DMS 273 treated with DMSO at 0.1 percent for 48 hours (cell line): ENCODE measurements around the gene FAM13A.
"Not testable (repeated sequence)": the region's sequence is repeated elsewhere in the genome, so short reads cannot be mapped to it uniquely, and the experiment has no call there.

Experiments
- DNase-seq: peaks from one replicate; lab custom pipeline; 2025; lab: John Stamatoyannopoulos, UW

Gene FAM13A

DNA sequence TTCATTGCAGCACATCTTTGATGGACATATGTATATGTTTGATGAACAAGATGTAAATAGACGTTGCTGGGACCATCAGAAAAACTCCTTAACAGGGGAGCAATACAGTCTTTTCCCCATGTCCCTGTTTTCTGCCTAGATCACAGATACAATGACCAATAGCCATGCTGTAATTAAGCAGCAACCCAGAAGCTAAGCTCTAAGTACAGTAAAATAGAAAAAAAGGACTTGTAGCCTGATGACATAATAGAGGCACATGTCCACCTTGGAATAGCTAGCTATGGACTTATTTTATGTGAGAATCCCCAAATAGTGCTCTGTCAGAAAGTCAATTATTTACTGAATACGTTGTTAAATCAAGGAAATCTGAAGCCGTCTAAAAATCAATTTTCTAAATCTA, 14.9 kb downstream of the FAM13A start:
- DNase-seq, result no peak

DNA sequence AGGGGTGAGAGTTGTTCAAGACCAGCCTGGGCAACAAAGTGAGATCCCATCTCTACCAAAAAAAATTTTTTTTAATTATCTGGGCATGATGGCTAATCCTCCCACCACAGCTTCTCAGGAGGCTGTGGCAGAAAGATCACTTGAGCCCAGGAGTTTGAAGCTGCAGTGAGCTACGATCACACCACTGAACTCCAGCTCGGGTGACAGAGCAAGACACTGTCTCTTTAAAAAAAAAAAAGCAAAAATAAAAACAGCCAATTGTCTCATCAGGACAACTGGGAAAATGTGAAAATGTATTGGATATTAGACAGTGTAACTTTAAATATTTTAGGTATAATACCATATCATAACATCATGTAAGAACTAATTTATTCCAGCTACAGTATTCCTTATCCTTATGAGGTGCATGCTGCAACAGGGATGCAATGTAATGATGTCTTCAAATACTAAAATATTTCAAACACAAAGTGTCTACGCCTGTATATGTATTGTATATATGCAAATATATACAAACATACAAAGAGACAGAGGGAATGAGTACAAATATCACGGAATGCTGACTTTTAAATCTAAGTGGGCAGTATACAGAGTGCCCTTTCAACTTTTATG, 17.2 kb downstream of the FAM13A start:
- DNase-seq, result no peak

DNA sequence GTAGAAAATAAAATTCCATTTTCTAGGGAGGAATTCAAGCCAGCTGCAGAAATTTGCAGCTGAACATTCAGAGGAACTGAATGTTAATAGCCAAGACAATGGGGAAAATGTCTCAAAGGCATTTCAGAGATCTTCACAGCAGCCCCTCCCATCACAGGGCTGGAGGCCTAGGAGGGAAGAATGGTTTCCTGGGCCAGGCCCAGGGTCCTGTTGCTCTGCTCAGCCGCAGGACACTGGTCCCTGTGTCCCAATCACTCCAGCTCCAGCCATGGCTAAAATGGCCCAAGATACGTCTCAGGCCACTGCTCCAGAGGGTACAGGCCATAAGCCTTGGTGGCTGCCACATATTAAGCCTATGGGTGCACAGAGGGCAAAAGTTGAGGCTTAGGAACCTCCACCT, 20.4 kb downstream of the FAM13A start:
- no peak for DNase-seq

DNA sequence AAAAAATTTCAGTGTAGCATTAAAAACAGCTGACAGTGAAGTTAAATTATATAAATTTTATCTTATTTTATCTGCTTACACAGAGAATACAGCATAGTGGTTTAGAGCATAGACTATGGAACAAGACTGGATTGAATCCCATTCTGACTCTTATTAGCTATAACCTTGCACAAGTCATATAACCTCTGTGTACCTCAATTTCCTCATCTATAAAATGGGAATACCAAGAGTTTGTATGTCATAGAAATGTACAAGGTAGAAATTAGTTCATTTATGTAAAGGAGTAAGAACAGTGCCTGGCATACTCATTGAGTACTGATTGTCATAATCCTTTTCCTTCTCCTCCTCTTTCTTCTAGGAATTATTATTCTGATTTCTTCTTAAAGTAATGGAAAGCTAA, 25.7 kb downstream of the FAM13A start:
- DNase-seq, result no peak

DNA sequence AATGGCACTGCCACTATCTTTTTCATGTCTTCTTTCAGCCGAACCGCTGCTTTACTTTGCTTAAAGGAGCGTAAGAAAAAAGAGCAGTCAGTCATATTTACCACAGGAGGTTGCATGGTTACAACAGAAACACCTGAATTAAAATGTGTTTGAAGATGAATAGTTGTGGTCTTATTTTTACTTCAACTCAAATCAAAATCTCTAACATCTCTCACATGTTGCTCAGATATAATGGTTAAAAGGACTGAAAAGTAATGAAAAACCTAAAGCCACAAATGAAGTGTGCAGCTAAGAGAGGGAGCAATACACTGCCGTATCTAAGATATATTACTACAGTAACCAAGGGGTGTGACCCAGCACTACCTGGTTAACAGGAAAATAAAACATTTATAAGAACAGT, 27.4 kb downstream of the FAM13A start:
- DNase-seq, result no peak

DNA sequence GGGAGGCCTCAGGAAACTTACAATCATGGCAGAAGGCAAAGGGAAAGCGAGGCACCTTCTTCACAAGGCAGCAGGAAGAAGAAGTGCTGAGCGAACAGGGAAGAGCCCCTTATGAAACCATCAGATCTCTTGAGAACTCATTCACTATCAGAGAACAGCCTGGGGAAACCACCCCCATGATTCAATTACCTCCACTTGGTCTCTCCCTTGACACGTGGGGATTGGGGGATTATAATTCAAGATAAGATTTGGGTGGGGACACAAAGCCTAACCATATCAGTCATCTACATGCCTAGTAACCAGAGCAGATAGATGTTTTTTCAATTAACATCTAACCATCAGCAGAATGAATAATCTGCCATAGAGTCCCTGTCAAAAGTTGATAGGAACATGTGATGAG, 30.4 kb downstream of the FAM13A start:
- no peak for DNase-seq

DNA sequence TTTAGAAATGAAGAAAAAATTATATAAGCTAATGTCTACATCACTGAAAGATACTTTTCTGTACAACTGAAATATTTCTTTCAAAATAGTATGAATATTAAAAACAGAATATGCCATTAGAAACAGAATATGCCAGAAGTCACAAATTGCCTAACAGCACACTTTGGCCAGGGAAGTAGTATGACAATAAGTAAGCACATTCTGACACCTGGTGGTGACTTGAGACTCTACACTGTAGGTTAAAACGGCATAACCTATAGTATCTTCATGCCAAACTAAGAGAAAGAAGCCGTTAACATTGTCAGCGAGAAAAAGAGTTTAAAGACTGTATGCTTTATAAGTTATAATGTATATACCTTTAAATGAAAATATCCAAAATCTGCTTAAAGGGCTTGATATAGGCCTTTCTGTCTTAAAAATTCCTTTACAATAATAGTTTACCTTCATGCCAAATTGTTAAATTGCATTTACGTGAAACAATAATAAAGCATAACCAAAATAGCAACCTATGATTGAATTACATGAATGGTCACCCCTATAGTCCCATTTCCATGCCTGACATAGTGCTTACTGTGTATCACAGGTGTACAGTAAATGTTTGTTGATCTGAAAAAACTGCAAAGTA, 32.8 kb downstream of the FAM13A start:
- peak; percentile 26 for DNase-seq

DNA sequence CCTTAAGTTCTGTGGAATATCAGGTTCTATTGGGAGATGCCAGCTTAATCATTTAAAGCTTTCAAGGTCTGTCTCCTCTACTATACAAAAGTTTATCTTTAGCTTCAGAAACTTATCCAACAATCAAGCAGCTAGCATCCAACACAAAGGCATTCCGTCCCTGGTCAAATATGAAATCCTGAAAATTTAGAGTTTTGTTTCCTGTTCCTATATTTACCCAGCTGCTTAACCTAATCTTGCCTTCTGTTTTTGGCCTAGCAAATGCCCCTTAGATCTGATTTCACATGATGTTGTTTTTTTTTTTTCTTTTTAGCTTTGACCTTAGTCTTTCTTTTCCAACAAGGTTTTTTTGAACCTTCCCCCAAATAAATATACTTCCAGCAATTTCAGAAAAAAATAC, 33.8 kb downstream of the FAM13A start:
- no peak for DNase-seq

DNA sequence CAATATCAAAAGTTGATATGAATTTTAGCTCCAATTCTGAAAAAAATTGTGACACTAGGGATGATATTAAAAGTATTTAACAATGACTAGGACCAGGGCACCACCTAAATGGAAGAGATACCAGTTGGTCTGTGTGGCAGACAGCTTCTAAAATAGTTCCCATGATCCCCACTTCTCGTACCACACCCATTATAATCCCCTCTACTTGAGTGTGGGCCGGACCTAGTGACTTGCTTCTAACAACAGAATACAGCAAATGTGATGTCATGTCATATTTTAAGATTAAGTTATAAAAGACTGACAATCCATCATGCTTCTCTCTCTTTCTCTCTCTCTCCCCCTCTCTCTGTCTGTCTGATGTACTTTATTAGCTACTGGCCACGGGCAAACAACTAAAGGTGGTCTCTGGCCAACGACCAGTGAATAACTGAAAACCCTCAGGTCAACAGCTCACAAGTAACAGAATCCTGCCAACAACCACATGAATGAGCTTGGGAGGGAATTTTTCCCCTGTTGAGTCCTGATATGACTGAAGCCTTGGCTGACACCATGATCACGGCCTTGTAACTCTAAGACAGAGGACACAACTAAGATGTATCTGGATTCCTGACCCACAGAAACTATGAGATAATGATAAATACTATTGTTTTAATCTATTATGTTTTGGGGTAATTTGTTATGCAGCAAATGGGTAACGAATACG, 34.4 kb downstream of the FAM13A start:
- no peak for DNase-seq

DNA sequence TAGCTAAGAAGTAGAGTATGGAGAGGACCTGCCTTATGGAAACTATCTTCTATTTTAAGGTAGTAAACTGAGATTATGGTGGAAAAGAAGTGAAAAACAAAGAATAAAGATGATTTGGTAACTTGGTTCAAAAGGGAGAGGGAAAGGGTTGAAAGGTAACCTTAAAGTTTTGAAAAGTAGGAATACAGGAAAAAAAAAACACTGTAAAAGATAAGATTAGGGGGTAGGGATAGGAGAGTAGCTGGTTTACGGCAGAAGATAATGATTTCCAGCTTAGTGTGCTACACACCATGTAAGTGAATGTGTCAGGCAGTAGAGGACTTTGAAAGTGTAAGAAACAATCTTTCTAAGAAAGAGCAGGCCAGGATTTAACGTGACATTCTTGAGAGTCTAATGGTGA, 35.3 kb downstream of the FAM13A start:
- DNase-seq, result no peak

DNA sequence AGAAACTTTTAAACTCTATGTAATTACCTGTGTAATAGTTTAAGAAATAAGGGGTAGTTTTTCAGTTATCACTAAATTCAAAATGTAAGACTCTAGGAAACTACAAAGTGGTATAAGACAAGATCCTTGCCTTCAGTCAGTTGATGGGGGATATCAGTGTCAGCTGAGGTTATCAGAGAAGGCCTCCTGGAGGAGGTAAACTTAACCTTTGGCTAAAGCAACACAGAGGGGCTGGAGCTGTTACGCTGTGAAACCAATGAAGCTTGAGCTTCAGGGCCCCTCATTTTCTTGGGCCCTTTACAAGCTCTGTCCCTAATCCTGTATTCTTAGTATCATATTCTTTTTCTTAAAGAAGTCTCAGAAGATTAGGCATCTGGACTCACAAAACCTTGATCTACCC, 35.9 kb downstream of the FAM13A start:
- no peak for DNase-seq

DNA sequence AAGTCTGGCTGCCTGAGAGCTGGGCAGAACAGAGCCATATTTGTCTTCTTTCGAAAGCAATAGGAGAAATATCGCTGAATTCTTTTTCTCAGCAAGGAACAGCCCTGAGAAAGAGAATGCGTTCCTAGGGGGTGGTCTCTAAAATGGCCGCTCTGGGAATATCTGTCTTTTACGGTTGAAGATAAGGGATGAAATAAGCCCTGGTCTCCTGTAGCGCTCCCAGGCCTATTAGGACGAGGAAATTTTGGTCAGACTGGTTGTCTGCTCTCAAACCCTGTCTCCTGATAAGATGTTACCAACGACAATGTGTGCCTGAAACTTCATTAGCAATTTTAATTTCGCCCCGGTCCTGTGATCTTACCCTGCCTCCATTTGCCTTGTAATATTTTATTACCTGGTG, 42.1 kb downstream of the FAM13A start:
- DNase-seq, result not testable (repeated sequence)

DNA sequence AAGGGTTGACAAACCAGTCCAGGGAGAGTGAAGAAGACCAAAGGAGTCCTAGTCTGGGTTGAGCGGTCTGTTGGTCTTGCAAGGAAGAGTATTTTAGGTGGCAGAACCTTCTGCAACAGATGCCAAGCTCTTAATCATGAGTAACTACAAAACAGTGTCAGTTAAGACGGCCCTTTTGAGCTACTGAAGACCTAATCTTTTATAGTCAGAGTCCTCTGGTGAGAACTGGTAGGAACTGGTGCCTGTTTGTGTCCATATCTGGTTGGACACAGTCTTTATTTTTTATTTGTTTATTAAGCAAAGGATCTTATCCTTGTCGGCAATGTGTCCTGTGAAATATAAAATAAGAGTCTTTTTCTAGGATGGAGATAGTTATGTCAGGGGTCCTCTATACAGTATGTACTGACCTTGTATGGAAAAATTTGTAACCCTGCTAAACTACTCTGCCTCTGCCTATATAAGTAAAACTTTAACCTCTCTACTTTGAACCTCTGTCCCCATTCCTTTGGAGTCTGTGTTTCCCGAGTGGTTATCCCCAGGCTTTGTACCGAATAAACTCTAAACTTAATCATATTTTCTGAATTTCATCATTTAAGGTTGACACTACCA, 47.1 kb downstream of the FAM13A start:
- DNase-seq, result no peak

DNA sequence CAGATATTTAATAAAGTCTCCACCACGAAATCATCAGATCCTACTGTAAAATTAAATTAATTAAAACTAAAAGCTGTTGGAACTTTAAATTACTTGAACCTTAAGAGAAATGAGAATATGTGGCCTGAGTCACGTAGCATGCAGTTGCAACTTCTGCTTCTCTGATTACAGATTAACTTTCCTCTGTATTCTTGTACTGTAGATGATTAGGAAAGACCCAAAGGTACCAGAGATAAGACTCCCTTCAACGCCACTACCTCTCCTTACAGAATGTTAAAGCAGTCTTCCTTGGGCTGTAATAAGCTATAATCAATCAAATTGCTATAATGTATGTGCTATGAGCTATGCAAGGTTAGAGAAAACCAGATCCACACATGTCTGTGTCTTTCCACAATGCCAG, 47.9 kb downstream of the FAM13A start:
- DNase-seq, result no peak

DNA sequence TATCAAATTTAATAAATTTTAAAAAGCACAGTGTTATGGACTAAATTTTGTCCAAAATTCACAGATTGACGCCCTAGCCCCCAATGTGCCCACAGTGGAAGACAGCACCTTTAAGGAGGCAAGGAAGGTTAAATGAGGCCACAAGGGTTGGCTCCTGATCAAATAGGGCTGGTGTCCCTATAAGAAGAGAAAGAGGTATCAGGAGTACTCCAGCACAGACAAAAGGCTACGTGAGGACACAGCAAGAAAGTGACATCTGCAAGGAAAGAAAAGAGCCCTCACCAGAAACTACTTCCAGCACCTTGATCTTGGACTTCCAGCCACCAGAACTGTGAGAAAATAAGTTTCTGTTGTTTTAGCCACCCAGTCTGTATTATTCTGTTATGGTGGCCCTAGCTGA, 48.8 kb downstream of the FAM13A start:
- DNase-seq, result no peak

DNA sequence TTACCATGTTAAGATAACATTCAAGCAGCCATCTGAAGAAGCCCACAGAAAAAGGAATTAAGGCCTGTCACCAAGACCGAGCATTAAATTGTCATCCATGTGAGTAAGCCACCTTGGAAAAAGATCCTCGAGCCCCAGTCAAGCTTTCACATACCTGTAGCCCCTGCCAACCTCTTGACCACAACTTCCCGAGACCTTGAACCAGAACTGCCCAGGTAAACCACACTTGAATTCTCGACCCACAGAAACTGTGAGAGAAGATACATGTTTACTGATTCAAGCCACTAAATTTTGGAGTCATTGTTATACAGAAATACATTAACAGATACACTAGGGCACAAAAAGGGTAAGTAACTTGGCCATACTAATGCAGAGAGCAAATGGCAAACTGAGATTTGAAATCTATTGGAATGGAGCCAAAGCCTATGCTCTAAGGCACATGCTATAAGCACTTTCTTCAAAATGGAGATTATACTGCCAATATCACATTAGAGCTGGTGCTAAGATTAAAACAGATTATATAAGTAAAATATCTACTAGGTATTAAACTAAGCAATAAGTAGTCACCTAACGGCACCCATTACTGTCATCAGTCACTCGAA, 49.5 kb downstream of the FAM13A start:
- DNase-seq, result no peak

DNA sequence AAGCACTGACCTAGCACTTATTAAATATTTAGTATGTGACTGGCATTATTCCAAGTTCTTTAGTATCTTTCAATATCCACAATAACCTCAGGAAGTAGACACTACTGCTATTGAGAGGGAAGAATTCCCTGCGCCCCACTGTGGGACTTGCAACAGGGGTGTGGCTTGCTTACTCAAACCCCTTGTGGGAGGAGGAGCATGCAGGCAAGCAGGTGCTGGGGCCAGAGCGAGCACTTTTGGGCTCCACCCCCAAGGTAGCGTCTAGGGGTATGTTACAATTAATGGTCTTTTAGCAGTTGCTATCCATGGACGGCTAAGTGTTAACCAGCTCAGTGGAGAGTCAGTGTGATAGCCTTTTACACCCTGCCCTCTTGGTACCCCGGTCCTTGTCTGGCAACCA, 50.7 kb downstream of the FAM13A start:
- no peak for DNase-seq

DNA sequence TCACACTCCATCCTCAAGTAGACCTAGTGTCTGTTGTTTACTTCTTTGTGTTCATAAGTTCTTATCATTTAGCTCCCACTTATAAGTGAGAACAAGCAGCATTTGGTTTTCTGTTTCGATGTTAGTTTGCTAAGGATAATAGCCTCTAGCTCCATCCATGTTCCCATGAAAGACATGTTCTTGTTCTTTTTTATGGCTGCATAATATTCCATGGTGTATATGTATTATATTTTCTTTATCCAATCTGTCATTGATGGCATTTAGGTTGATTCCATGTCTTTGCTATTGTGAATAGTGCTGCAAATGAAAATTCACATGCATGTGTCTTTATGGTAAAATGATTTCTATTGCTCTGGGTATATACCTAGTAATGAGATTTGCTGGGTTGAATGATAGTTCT, 51.9 kb downstream of the FAM13A start:
- DNase-seq, result not testable (repeated sequence)

DNA sequence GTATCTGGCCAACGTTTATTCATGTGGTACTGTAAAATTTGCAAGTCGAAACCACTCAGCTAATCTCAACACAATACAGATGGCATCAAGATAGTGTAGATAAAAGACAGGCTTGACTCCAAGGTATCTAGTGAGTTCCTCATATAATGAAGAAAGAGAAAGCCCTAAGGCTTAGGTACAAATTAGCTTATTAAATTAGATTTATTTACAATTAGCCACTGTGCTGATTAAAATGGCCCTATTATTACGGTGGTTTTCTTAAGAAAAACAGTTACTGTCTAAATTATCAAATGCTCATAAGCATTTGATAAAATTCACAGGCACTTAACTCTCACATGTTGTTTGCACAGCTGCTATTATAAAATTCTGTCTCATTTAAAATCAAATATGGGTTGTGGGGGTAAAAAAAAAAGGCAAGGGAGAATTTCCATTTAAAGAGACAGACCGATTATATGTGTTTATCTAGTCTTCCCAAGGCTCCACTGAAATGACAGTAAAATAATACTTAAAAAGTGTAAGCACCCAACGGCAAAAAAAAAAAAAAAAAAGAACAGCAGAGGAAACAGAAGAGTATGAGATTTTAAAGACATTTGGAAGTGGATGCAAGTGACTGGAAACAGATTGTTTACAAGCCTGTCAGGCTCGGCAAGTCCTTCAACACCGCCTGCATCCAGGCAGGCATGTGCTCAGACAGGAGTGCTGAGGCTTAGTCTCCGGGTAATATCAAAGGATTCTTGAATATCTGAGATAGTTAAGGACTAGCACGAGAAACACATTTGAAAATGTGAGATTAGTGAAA, 55.1 kb downstream of the FAM13A start:
- no peak for DNase-seq

DNA sequence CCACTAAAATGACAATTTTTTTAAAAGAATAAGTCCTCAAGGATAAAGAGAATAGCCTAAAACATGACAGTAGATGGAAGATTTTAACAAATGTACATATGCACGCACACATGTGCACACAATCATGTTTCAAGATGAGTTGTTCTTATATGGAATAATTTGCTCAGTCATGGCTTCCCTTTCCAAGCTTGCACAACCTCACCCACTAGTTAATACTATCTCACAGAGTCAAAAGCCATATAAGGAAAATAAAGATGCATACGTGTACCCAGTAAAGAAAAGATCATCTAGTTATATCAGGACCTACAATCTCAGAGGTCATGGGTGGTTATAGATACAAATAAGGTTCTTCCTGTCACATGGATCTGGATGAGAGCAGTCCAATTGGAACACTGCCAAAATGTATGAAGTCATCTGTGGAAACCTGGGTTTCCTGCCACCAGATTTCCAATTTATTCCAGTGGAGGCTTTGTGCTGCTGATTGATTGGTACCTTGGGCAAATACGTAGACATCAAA, 56.1 kb downstream of the FAM13A start:
- DNase-seq, result peak; percentile 36

DNA sequence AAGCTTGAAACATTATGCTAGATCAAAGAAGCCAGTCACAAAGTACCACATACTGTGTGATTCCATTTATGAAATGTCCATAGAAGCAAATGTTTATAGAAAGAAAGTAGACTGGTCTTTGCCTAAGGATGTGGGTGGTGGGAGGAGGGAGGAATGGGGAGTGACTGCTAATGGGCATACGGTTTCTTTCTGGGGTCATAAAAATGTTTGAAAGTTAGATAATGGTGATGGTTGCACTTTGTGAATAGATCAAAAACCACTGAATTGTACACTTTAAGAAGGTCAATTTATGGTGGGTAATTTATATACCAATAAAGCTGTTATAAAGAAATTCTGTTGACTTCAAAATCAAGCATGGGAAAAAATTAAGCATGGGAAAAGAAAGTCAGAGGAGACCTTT, 56.6 kb downstream of the FAM13A start:
- DNase-seq, result no peak
